ENCODE measurements around the gene CCDC180.

DNA sequence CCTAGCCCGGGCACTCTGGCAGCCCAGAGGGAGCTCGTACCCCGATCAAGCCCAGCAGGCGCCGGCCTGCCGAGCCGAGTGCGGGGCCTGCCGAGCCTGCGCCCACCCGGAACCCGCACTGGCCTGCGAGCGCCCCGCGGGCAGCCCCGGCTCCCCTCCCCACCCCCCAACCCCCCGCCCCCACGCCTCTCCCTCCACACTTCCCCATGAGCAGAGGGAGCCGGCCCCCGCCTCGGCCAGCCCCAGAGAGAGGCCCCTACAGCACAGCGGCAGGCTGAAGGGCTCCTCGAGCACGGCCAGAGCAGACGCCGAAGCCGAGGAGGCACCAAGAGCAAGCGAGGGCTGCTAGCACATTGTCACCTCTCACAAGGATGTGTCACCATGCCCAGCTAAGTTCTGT lies 36.2 kb upstream of the CCDC180 start:
- TF ChIP-seq TCF12 (IDR thresholded peaks at IDR 0.05) (no peak), EP300 (IDR thresholded peaks at IDR 0.05; ENCODE audit: borderline replicate concordance in 1 of 2, low read depth in 1 of 2, low read length in 1 of 2) (no peak), POLR2AphosphoS5 (IDR thresholded peaks at IDR 0.05; ENCODE audit: low read depth, low read length) (no peak), ELF1 (IDR thresholded peaks at IDR 0.05) (no peak), NFIC (IDR thresholded peaks at IDR 0.05; ENCODE audit: borderline replicate concordance) (no peak), SMC3 (IDR thresholded peaks at IDR 0.05; ENCODE audit: low read depth, low read length) (no peak), RXRA (IDR thresholded peaks at IDR 0.05; ENCODE audit: borderline replicate concordance, low read depth) (no peak), RAD21 (IDR thresholded peaks at IDR 0.05; ENCODE audit: low read length) (no peak), EZH2phosphoT487 (IDR thresholded peaks at IDR 0.05; ENCODE audit: borderline replicate concordance, low read depth) (no peak), RCOR1 (IDR thresholded peaks at IDR 0.05; ENCODE audit: low read length) (no peak)
- TF ChIP-seq, protein P1, sequence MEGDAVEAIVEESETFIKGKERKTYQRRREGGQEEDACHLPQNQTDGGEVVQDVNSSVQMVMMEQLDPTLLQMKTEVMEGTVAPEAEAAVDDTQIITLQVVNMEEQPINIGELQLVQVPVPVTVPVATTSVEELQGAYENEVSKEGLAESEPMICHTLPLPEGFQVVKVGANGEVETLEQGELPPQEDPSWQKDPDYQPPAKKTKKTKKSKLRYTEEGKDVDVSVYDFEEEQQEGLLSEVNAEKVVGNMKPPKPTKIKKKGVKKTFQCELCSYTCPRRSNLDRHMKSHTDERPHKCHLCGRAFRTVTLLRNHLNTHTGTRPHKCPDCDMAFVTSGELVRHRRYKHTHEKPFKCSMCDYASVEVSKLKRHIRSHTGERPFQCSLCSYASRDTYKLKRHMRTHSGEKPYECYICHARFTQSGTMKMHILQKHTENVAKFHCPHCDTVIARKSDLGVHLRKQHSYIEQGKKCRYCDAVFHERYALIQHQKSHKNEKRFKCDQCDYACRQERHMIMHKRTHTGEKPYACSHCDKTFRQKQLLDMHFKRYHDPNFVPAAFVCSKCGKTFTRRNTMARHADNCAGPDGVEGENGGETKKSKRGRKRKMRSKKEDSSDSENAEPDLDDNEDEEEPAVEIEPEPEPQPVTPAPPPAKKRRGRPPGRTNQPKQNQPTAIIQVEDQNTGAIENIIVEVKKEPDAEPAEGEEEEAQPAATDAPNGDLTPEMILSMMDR (IDR thresholded peaks at IDR 0.05) = no peak

All from SK-N-SH (cell line).